Myocyte (in vitro differentiated cells): ENCODE data around the gene KPNA3. TPM values are rescaled to one million over a fixed set of nuclear protein-coding genes. Genes with fewer than 3 reads are reported as not detected.

Experiments
- DNase-seq: peaks from one replicate; pipeline ENCODE4 v3.0.0-alpha.2; 2012; ENCODE audit warnings: low read depth
- total RNA-seq: library from RNA; depleted of rRNA; stranded (reverse); fragments of >200 nt; gene quantifications from 2 replicates; pipeline ENCODE4 v1.2.3, GENCODE V29; 2014

Gene KPNA3
- total RNA-seq, 1 donor from 2014 or later, result 35.8 TPM

- DNase-seq, result no peak
Observed at GRCh38 chr13:49690133-49690994, 102.1 kb downstream of the KPNA3 start.

DNA sequence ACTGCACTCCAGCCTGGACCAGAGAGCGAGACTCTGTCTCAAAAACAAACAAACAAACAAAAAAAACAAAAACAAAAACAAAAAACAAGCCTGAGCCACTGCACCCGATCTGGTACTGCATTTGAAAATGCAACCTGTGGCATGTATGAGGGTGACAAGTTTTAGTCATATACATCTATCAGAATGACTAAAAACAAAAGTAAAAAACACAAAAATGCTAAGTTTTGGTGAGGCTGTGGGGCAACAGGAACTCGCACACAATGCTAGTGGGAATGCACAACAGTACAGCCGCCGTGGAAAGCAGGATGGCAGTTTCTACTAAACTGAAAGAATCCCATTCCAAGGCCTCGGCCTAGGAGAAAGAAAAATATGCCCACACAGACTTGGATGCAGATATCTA is 109.0 kb downstream of the KPNA3 start:
- no peak for DNase-seq

GRCh38 chr13:49681842-49682435 is 110.5 kb downstream of the KPNA3 start:
- DNase-seq, result peak; percentile 76

DNA sequence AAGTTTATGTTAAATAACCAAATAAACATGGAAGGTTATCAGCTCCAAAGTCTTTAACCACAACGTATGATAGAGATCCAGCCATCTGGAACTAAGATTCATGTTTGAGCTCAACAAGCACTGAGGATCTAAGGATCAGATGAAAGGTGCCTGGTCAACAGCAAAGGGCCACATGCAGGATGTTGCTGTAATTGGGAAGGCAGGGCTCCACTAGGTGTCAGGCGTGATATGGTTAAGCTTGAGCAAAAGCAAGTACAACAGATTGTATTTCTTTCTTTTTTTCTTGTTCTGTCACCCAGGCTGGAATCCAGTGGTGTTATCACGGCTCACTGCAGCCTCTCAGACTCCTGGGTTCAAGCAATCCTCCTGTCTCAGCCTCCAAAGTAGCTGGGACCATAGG is 113.2 kb downstream of the KPNA3 start:
- DNase-seq, result peak; percentile 15

DNA sequence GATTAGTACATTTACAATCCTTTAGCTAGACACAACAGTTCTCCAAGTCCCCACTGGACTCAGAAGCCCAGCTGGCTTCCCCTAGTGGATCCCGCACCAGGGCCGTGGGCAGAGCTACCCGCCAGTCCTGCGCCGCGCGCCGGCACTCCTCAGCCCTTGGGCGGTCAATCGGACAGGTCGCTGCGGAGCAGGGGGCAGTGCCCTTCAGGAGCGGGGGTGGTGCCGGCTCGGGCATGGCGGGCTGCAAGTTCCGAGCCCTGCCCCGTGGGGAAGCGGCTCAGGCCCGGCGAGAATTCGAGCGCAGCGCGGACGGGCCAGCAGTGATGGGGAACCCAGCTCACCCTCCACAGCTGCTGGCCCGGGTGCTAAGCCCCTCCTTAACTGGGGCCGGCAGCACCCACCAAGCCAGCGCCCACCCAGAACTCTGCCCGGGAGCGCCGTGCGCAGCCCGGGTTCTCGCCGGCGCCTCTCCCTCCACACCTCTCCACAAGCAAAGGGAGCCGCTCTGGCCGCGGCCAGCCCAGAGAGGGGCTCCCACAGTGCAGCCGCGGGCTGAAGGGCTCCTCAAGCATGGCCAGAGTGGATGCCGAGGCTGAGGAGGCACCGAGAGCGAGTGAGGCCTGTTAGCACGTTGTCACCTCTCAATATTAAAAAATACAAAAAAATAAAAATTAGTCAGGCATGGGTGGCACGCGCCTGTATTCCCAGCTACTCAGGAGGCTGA is 114.1 kb downstream of the KPNA3 start:
- no peak for DNase-seq

DNA sequence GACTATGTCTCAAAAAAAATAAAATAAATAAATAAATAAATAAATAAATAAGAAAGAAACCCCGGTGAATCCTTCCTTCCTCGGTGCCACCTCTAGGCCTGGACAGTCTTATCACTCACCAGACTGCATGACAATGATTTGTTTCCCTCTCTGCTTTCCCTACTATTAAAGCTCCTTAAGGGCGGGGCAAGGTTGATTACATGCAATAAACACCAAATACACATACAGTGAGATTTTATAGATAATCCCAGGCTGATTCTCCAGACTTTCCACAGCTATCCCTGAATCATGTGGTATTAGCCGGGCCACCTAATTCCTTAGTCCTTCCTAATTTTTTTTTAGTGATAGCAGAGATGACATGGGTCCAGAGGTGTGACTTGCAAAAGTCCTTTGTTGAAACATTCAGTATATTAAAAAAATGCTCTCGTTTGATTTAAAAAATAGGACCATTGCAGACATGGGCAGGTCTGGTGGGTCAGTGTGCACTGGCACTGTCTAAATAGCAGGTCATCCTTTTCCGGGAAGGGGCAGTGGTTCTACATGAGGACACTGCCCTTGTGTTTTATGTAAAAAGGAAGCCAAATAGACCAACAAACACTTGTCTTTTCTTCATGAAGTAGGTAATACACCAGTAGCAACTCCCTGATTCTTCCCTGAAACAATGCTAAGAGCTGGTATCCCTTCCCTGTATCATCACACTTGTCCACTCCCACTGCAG is 115.7 kb downstream of the KPNA3 start:
- DNase-seq, result no peak

DNA sequence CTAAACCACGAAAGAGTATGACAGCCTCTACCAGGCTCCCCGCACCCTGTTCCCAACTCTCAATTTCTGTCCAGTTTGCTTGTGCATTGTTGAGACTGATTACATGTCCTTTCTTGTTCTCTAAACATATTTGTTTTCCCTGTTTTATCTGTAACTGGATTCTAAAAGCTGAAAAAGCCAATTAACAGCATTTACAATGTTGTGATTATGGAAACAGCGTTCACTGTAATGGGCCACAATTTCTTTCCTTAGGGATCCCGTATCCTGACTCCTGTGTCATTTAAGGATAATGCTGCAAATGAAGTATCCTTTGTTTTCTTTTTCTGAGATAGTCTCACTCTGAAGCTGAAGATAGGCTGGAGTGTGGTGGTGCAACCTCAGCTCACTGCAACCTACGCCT is 121.7 kb downstream of the KPNA3 start:
- DNase-seq, result no peak

DNA sequence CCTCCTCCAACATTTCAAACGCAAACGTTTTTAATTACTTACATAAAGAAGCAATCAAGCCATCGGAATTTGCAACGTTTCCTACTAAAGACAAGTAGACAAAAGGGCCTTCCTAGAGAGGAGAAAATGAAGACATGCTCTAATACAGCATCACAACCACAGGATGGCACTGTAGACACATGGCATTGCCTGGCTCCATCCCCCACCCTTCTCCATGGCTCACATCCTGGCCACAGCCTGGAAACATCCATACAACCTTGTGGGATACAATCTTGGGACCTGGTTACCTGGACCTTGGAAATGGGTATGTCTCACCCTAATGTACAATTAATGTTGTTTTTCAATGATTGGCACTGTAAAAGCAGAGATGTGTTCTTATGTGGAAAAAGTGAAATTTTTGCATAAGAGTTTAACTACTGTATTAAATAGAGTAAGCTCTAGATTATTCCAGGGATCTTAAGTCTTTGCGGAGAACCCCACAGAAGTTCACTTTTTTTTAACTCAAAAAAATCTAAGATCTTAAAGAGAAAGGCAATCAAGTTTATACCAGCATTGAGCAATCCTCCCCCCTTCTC is 122.7 kb downstream of the KPNA3 start:
- DNase-seq, result peak; percentile 82

GRCh38 chr13:49667773-49668172 is 124.7 kb downstream of the KPNA3 start:
- DNase-seq, result peak; percentile 60

- DNase-seq, result no peak
Observed at GRCh38 chr13:49664606-49665005, 127.9 kb downstream of the KPNA3 start.

- DNase-seq, result no peak
Observed at GRCh38 chr13:49657241-49657641, 135.2 kb downstream of the KPNA3 start.

DNA sequence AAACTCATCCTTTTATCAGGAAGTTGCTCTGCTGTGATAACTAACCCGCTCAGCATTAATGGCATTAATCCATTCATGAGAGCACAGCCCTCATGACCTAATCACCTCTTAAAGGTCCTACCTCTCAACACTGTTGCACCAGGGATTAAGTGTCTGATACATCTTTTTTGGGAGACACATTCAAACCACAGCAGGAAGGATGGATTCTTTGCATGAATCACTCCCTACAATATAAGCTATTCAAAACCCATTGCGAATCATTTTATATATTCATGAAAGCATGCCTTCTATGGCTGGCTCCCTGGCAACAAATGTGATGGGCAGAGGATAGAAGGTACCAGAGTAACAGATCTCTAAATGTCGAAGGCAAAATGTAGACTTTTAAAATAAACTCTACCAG is 136.6 kb downstream of the KPNA3 start:
- DNase-seq, result no peak

DNA sequence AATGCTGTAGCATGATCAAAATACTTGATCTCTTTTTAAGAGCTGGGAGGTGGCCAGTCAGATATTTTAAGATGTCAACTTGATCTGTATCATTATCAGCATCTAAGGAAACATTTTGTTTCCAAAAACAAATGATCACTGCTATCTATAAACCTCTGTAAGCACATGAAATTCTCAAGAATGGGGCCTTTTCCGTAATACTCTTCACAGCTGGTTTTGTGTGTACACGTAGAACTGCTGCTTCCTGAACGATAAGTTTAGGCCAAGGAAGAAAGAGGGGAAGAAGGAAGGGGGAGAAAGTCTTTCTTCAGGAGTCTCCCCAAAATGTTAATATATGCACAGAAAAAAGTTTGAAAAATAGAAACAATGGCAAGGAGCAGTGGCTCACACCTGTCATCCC is 138.5 kb downstream of the KPNA3 start:
- no peak for DNase-seq

- DNase-seq, result no peak
Observed at GRCh38 chr13:49653478-49653877, 139.0 kb downstream of the KPNA3 start.

DNA sequence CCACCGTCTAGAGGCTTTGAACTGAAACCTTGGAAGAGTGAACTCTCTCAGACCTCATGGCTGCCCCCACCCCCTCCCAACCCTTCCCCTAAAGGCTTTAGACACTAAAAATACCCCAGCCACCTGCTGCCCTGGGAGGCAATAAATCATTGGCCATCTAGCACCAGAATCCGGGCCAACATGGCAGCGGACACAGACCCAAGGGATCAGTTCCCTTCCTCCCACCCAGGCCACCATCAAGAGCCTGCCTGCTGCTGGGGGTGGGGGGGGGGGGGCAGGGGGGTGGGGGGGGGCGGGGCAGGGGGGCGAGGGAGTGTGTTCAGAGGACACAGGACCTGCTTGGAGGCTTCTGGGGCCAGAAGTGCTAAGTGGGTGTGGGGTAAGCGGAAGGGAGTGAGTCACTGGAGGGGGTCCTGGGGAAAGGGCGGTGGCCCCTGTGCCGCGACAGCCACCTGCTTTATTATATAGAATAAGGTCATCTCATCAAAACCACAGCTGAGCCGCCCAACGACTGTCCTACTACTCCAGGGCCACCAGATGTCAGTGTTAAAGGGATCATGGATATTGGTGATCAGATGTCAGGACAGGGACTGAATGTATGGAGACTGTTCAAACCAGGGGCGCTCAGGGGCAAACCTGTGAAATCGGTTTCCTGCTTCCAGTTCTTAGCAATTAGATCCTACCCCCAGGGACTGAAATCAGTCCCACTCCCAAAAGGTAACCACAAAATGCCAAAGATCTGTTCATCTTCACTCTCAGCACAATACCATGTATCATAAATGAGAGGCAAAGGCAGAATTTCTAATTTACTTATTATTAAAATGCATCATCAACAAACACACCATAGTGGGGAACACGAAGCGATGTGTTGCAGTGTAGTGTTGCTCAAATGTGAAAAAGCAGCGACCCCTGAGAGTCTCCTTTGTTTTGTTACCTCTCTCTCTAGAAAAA is 139.9 kb downstream of the KPNA3 start:
- DNase-seq, result peak; percentile 97

DNA sequence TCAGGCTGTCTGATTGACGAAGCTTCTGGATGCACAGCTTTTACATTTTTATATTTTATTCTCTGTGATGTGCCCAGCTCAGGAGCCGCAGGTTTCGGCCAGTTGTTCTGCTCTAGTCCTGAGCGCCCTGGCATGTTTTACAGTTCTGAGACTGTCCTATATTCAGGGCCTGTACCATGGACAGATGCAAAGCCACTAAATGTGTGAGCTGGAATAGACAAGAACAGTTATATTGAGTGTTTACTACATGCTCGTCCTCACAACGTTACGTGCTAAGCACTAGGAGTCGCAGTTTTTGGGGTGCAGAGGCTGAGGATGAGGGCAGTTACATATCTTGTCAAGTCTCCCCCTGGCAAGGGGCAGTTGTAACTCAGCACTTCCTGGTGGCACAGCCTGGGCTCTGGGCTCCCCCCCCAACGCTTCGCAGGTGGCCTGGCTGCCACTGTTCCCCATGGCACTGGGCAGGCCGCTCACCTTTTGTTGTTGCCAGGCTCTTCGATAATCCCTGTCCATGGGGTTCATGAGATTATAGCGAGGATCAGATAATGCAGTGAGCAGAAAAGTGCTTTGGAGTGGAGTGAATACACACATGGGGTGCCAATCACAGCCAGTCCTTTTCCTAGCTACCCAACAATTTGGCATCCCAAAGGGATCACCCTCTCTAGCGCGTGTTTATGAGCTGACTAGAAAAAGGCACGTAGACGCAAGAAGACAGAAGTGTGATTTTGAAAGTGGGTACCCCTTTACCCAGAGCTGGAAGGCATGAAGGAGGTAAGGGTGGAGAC is 140.7 kb downstream of the KPNA3 start:
- peak; percentile 43 for DNase-seq

- DNase-seq, result peak; percentile 97
Observed at GRCh38 chr13:49649963-49650312, 142.5 kb downstream of the KPNA3 start.
